Measurements from ENCODE around the gene TTYH3. TPM values are rescaled to one million over a fixed set of nuclear protein-coding genes. Genes with fewer than 3 reads are reported as not detected.

Gene TTYH3
- total RNA-seq, 1 donor from 2014 or later = 296 TPM

- no peak for DNase-seq (ENCODE audit: low spot score in 2 of 2, unreplicated experiment in 2 of 2)
- Mint-ChIP-seq H3K4me3 (no peak overlapping the region), H3K36me3 (peaks cover 8% of the 10 kb centered on the region), H3K27ac (no peak overlapping the region), H3K27me3 (ENCODE audit: low read depth) (no peaks in the 10 kb centered on the region), H3K9me3 (no peaks in the 10 kb centered on the region), H3K4me1 (no peaks in the 10 kb centered on the region)
- no peak for TF ChIP-seq CTCF (IDR thresholded peaks at IDR 0.05; ENCODE audit: unreplicated experiment)
These were observed 28.7 kb downstream of the TTYH3 start for GRCh38 chr7:2660359-2661095.

- no peak for TF ChIP-seq CTCF (IDR thresholded peaks at IDR 0.05; ENCODE audit: unreplicated experiment)
- H3K36me3 Mint-ChIP-seq = peaks cover 8% of the 10 kb centered on the region
- DNase-seq (ENCODE audit: low spot score in 2 of 2, unreplicated experiment in 2 of 2) = no peak
- no peaks in the 10 kb centered on the region for H3K4me1 Mint-ChIP-seq
- no peaks in the 10 kb centered on the region for H3K9me3 Mint-ChIP-seq
- H3K27ac Mint-ChIP-seq = no peak overlapping the region
- H3K4me3 Mint-ChIP-seq = no peak overlapping the region
- no peaks in the 10 kb centered on the region for H3K27me3 Mint-ChIP-seq (ENCODE audit: low read depth)
These were observed 29.3 kb downstream of the TTYH3 start for GRCh38 chr7:2661096-2661449.

GRCh38 chr7:2661602-2662272 lies 30.0 kb downstream of the TTYH3 start:
- Mint-ChIP-seq H3K4me3 (no peak overlapping the region), H3K27me3 (ENCODE audit: low read depth) (no peaks in the 10 kb centered on the region), H3K9me3 (no peaks in the 10 kb centered on the region), H3K36me3 (peaks cover 8% of the 10 kb centered on the region), H3K4me1 (no peaks in the 10 kb centered on the region), H3K27ac (no peak overlapping the region)
- TF ChIP-seq CTCF (IDR thresholded peaks at IDR 0.05; ENCODE audit: unreplicated experiment) = no peak
- DNase-seq (ENCODE audit: low spot score in 2 of 2, unreplicated experiment in 2 of 2) = no peak

- Mint-ChIP-seq H3K27ac (no peak overlapping the region), H3K4me1 (no peaks in the 10 kb centered on the region), H3K4me3 (no peak overlapping the region), H3K9me3 (no peaks in the 10 kb centered on the region), H3K27me3 (ENCODE audit: low read depth) (peaks cover 4% of the 10 kb centered on the region), H3K36me3 (peaks cover 3% of the 10 kb centered on the region)
- no peak for TF ChIP-seq CTCF (IDR thresholded peaks at IDR 0.05; ENCODE audit: unreplicated experiment)
- no peak for DNase-seq (ENCODE audit: low spot score in 2 of 2, unreplicated experiment in 2 of 2)
These were observed 30.7 kb downstream of the TTYH3 start for GRCh38 chr7:2662273-2663120.

- Mint-ChIP-seq H3K4me1 (no peaks in the 10 kb centered on the region), H3K27me3 (ENCODE audit: low read depth) (peaks cover 4% of the 10 kb centered on the region), H3K9me3 (no peaks in the 10 kb centered on the region), H3K27ac (peak overlapping the region; percentile 25), H3K36me3 (peaks cover 3% of the 10 kb centered on the region), H3K4me3 (no peak overlapping the region)
- no peak for DNase-seq (ENCODE audit: low spot score in 2 of 2, unreplicated experiment in 2 of 2)
- no peak for TF ChIP-seq CTCF (IDR thresholded peaks at IDR 0.05; ENCODE audit: unreplicated experiment)
These were observed 31.5 kb downstream of the TTYH3 start for GRCh38 chr7:2663121-2663886.

Measured in mesothelial cell of epicardium (in vitro differentiated cells).